ENCODE data around the gene ISCU.

- TF ChIP-seq, protein P1, sequence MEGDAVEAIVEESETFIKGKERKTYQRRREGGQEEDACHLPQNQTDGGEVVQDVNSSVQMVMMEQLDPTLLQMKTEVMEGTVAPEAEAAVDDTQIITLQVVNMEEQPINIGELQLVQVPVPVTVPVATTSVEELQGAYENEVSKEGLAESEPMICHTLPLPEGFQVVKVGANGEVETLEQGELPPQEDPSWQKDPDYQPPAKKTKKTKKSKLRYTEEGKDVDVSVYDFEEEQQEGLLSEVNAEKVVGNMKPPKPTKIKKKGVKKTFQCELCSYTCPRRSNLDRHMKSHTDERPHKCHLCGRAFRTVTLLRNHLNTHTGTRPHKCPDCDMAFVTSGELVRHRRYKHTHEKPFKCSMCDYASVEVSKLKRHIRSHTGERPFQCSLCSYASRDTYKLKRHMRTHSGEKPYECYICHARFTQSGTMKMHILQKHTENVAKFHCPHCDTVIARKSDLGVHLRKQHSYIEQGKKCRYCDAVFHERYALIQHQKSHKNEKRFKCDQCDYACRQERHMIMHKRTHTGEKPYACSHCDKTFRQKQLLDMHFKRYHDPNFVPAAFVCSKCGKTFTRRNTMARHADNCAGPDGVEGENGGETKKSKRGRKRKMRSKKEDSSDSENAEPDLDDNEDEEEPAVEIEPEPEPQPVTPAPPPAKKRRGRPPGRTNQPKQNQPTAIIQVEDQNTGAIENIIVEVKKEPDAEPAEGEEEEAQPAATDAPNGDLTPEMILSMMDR (IDR thresholded peaks at IDR 0.05): no peak
- no peak for TF ChIP-seq EP300 (IDR thresholded peaks at IDR 0.05; ENCODE audit: low read depth)
- TF ChIP-seq POLR2A (IDR thresholded peaks at IDR 0.05): no peak
- TF ChIP-seq POLR2AphosphoS5 (IDR thresholded peaks at IDR 0.05): no peak
These were observed 39.0 kb upstream of the ISCU start for GRCh38 chr12:108523365-108523764.
